DOHH2 (cell line): ENCODE data around the gene PEBP1.

ENCODE experiments used
- CTCF ChIP-seq: fragments of 200-600 bp; sonication (generic); IDR thresholded peaks from one replicate; pipeline ENCODE4 v1.5.1; 2014; ENCODE audit warnings: antibody characterized with exemption, mild to moderate bottlenecking, low read depth, low read length; ENCODE audit not compliant: poor library complexity, severe bottlenecking
- EZH2phosphoT487 ChIP-seq: fragments of 200-600 bp; sonication (generic); IDR thresholded peaks from 2 replicates; pipeline ENCODE4 v1.6.1; 2017; ENCODE audit warnings: borderline replicate concordance, mild to moderate bottlenecking, antibody characterized with exemption, low read length, moderate library complexity, mixed read lengths

GRCh38 chr12:118193477-118193876, 57.6 kb downstream of the PEBP1 start:
- TF ChIP-seq CTCF (no peak), EZH2phosphoT487 (no peak)
